GM23248 (cell line): ENCODE results near the gene YARS2.

Experiments used
- EZH2 ChIP-seq: fragments of 200-600 bp; sonication (generic); IDR thresholded peaks from 2 replicates; pipeline ENCODE4 v1.6.1; 2018; ENCODE audit warnings: antibody characterized with exemption, mild to moderate bottlenecking; ENCODE audit not compliant: insufficient read depth, poor library complexity, severe bottlenecking
- EZH2phosphoT487 ChIP-seq: fragments of 200-600 bp; sonication (generic); IDR thresholded peaks from 2 replicates; pipeline ENCODE4 v1.6.1; 2018; ENCODE audit warnings: antibody characterized with exemption, moderate library complexity, mild to moderate bottlenecking, low read depth; ENCODE audit not compliant: insufficient read depth

DNA sequence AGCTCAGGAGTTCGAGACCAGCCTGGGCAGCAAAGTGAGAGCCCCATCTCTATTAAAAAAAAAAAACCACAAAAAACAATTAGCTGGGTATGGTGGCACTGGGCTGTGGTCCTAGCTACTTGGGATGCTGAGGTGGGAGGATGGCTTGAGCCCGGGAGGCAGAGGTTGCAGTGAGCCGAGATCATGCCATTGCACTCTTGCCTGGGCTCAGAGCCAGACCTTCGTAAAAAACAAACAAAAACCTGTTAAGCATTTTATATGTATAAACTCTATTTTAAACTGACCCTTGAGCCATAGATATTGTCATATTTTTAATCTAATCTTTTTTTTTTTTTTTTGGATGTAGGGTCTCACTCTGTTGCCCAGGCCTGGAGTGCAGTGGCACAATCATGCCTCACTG is 40.9 kb downstream of the YARS2 start:
- TF ChIP-seq EZH2phosphoT487, result no peak
- TF ChIP-seq EZH2, result no peak
